ENCODE results near the gene OSBPL10. TPM values are rescaled to one million over a fixed set of nuclear protein-coding genes. Genes with fewer than 3 reads are reported as not detected.
"Not testable (repeated sequence)": the region's sequence is repeated elsewhere in the genome, so short reads cannot be mapped to it uniquely, and the experiment has no call there.

OSBPL10 gene
- total RNA-seq, 1 donor from 2014 or later = 8.4 TPM

- DNase-seq (ENCODE audit: low spot score) = no peak
- Histone ChIP-seq H3K27me3 (no peaks in the 10 kb centered on the region), H3K4me3 (no peak overlapping the region), H3K9me3 (ENCODE audit: low read depth) (no peaks in the 10 kb centered on the region), H2AFZ (replicated peaks) (no peak overlapping the region), H3K9ac (no peak overlapping the region), H3K4me2 (no peak overlapping the region), H3K27ac (no peak overlapping the region), H3F3A (ENCODE audit: low read depth) (no peaks in the 10 kb centered on the region), H3K36me3 (no peaks in the 10 kb centered on the region), H3K4me1 (no peaks in the 10 kb centered on the region), H4K20me1 (ENCODE audit: low read depth) (no peaks in the 10 kb centered on the region), H3K79me2 (ENCODE audit: low read depth) (no peaks in the 10 kb centered on the region)
- H3K36me3 Mint-ChIP-seq = no peaks in the 10 kb centered on the region
- TF ChIP-seq EZH2 (IDR thresholded peaks at IDR 0.05) = no peak
- no peak for TF ChIP-seq EZH2phosphoT487 (IDR thresholded peaks at IDR 0.05)
- no peak for TF ChIP-seq CTCF (IDR thresholded peaks at IDR 0.05)
- H3K27me3 Mint-ChIP-seq (ENCODE audit: insufficient read depth, low read depth) = peaks cover 2% of the 10 kb centered on the region
- H3K9me3 Mint-ChIP-seq = peaks cover 6% of the 10 kb centered on the region
- no peak overlapping the region for H3K4me3 Mint-ChIP-seq
- H3K27ac Mint-ChIP-seq = no peak overlapping the region
- H3K4me1 Mint-ChIP-seq = no peaks in the 10 kb centered on the region
Observed at GRCh38 chr3:31785286-31785685, 195.8 kb downstream of the OSBPL10 start.

GRCh38 chr3:31783851-31784250, 197.2 kb downstream of the OSBPL10 start:
- H3K27ac Mint-ChIP-seq; H3K79me2 ChIP-seq (ENCODE audit: low read depth): not testable (repeated sequence)

GRCh38 chr3:31782306-31782705, 198.8 kb downstream of the OSBPL10 start:
- H3K4me3 Mint-ChIP-seq; H3K36me3 ChIP-seq; H3K9me3 ChIP-seq (ENCODE audit: low read depth); H3K27me3 Mint-ChIP-seq (ENCODE audit: insufficient read depth, low read depth); H3K36me3 Mint-ChIP-seq; H3K4me1 Mint-ChIP-seq; H3K27ac ChIP-seq; H3K79me2 ChIP-seq (ENCODE audit: low read depth); H3K4me2 ChIP-seq; H3F3A ChIP-seq (ENCODE audit: low read depth); H3K4me3 ChIP-seq; H3K27me3 ChIP-seq; DNase-seq (ENCODE audit: low spot score); H3K27ac Mint-ChIP-seq; H3K9ac ChIP-seq; H3K4me1 ChIP-seq; H2AFZ ChIP-seq (replicated peaks); H4K20me1 ChIP-seq (ENCODE audit: low read depth): not testable (repeated sequence)
- H3K9me3 Mint-ChIP-seq = peaks cover 14% of the 10 kb centered on the region

More at GRCh38 chr3:31783851-31784250, 197.2 kb downstream of the OSBPL10 start:
- H2AFZ ChIP-seq (replicated peaks); H3K27me3 Mint-ChIP-seq (ENCODE audit: insufficient read depth, low read depth); H3K4me1 ChIP-seq; H3K4me2 ChIP-seq; H3K9ac ChIP-seq; H3F3A ChIP-seq (ENCODE audit: low read depth); H3K4me3 ChIP-seq; H3K4me1 Mint-ChIP-seq; H3K27me3 ChIP-seq; H3K27ac ChIP-seq; H3K36me3 Mint-ChIP-seq; H3K4me3 Mint-ChIP-seq; H3K9me3 ChIP-seq (ENCODE audit: low read depth); H4K20me1 ChIP-seq (ENCODE audit: low read depth); H3K36me3 ChIP-seq; DNase-seq (ENCODE audit: low spot score): not testable (repeated sequence)
- peaks cover 13% of the 10 kb centered on the region for H3K9me3 Mint-ChIP-seq

- Histone ChIP-seq H3K9me3 (ENCODE audit: low read depth) (peaks cover 6% of the 10 kb centered on the region), H2AFZ (replicated peaks) (no peak overlapping the region), H3K36me3 (no peaks in the 10 kb centered on the region), H4K20me1 (ENCODE audit: low read depth) (no peaks in the 10 kb centered on the region), H3K4me1 (no peaks in the 10 kb centered on the region), H3K27ac (no peak overlapping the region), H3K4me2 (no peak overlapping the region), H3K27me3 (no peaks in the 10 kb centered on the region), H3K9ac (no peak overlapping the region), H3K79me2 (ENCODE audit: low read depth) (no peaks in the 10 kb centered on the region), H3F3A (ENCODE audit: low read depth) (no peaks in the 10 kb centered on the region), H3K4me3 (no peak overlapping the region)
- H3K4me3 Mint-ChIP-seq = no peak overlapping the region
- H3K27ac Mint-ChIP-seq = no peak overlapping the region
- DNase-seq (ENCODE audit: low spot score) = no peak
- peaks cover 3% of the 10 kb centered on the region for H3K4me1 Mint-ChIP-seq
- peaks cover 14% of the 10 kb centered on the region for H3K9me3 Mint-ChIP-seq
- H3K36me3 Mint-ChIP-seq = no peaks in the 10 kb centered on the region
- TF ChIP-seq EZH2phosphoT487 (IDR thresholded peaks at IDR 0.05) = no peak
- TF ChIP-seq CTCF (IDR thresholded peaks at IDR 0.05) = no peak
- TF ChIP-seq EZH2 (IDR thresholded peaks at IDR 0.05) = no peak
- H3K27me3 Mint-ChIP-seq (ENCODE audit: insufficient read depth, low read depth) = peaks cover 2% of the 10 kb centered on the region
Observed at GRCh38 chr3:31779514-31779913, 201.5 kb downstream of the OSBPL10 start.

Data from neural progenitor cell (in vitro differentiated cells).